ENCODE measurements around the gene CREB3L2.

Gene CREB3L2

GRCh38 chr7:138008588-138009349 lies 6.9 kb upstream of the CREB3L2 start:
- DNase-seq, result no peak

DNA sequence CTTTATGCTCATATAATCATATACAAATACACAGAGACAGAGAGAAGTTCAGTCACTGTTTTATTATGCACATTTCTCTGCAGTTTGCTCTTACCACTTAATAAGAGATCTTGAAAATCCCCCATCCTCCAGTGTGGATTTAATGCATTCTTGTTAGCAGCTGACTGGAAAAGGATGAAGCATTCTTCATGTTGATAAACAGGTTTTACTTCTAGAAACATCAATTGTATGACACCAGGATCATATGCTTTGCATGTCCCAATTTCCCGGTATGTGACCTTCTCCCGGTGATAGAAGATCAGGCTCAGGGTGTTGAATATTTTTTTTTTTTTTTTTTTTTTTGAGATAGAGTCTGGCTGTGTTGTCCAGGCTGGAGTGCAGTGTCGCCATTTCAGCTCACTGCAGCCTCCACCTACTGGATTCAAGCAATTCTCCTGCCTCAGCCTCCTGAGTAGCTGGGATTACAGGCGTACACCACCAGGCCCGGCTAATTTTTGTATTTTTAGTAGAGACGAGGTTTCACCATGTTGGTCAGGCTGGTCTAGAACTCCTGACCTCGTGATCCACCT lies 6.2 kb upstream of the CREB3L2 start:
- no peak for DNase-seq

DNA sequence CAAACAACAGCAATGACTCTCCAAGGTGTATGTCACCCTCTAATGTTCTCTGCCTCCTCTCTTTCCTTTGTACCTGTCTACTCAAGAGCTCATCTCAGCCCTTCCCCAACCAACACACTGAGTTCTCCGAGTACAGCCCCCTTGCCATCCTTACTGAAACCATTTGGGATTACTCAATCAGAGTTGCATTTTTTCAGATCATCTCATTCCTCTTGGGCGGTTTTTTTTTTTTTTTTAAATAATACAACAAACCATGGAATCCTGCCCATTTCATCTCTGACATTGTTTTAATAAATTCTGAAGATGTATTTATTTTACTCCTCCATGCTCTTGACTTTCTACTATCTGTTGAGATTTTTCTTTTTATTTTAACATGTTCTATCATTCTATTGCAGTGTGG lies 4.2 kb upstream of the CREB3L2 start:
- DNase-seq, result no peak

- DNase-seq, result no peak
Observed at GRCh38 chr7:138004936-138005335, 3.0 kb upstream of the CREB3L2 start.

GRCh38 chr7:138004046-138004445 lies 2.2 kb upstream of the CREB3L2 start:
- no peak for DNase-seq

DNA sequence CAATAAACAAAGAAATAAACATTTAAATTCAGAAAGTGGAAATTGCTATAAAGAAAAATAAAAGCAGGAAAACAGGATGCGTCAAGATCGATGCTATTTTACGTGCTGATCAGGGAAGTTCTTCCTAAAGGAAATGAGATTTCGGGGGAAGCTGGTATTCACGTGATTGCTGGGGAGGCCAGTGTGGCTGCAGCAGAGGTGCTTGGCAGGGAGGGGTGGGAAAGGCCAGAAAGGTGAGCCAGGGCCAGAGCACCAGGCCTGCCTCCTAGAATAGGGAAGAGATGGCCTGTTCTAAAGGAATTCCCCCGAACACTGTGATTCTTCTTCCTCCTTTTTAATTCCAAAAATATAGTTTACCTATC lies 923 bp upstream of the CREB3L2 start:
- DNase-seq, result no peak

DNA sequence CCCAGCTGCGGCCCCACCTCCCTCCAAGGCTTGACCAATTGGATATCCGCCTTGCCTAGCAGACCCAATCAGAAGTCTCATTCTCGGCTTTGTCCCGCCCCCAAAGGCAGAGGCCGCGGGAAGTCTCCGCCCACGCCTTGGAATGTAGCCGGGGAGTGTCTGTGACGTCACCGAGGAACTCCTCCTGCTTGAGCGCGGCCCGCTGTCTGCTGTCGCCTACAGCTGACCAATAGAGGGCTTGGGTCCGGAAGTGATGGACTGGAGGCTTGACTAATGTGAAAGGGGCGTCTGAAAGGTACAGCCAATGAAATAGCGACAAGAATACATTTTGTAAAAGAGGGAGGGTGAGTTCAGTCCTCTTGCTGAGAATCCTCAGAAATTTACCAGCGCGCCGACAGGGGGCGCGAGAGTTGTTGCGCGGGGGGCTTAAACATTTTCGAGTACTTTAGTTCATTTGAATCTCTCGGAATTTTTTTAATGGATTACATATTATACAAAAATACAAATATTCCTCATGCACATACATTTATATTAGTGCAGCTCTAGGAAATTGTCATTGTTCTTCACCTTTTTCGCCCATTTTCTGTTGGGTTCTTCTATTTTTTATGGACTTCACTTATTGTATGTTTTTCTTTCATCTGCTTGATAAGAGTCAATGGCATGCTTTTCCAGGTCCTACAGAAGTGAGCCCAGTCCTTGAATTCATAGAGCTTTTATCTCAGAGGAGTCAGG lies 376 bp upstream of the CREB3L2 start:
- peak; percentile 95 to 98 for DNase-seq

DNA sequence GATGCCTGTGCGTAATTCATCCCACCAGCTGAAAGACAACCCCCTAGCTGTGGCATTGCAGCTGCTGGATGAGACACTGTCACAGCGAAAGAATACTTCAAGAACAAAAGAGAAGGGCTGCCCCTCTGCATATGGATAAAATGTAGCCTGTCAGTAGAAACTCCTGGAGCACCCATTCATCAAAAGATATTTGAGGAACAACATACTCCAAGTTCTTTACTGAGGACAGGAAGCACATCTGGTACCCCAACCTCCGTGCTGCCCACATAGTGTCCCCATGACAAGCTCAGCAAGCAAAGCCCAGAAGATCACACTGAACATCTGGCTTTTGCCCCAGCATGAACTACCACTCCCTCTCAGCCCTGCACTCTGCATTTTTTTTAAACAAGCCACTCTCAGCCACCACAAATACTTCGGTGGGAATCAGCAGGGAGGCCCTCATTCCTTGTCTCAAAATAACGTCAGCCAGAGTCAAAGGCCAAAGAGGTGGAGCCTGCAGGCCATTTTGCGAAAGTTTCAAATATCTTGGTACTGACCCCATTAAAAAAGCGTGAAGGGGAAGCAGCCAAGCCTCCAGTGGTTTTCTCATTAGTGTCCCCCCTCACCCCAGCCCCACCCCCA lies 1.7 kb downstream of the CREB3L2 start:
- DNase-seq, result no peak

DNA sequence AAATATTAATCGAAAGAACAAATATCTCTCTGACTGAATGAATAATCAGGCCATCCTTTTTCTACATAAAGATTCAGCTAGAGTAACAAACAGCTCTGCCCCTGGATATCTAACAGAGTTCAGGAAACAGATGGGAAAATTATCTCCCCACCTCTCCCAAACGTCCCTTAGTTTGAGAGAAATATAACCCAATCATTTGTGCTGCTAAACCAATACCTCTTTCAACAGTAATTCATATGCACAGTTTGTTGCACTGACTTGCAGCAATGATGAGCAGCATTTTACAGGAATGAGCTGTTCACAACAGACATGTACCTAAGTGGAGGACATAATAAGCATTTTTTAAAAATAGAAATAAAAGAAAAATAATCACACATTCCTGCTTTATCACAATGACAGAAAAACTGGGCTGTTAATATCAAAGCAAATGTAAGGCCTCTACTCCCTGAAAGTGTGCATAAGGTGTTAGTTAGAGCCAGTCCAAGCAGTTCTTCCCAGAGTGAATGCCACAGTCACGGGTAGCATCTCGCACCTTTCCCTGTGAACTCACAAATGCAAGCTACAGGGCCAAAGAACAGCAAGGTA lies 2.3 kb downstream of the CREB3L2 start:
- DNase-seq, result no peak

GRCh38 chr7:137998250-137998649 lies 3.6 kb downstream of the CREB3L2 start:
- no peak for DNase-seq

DNA sequence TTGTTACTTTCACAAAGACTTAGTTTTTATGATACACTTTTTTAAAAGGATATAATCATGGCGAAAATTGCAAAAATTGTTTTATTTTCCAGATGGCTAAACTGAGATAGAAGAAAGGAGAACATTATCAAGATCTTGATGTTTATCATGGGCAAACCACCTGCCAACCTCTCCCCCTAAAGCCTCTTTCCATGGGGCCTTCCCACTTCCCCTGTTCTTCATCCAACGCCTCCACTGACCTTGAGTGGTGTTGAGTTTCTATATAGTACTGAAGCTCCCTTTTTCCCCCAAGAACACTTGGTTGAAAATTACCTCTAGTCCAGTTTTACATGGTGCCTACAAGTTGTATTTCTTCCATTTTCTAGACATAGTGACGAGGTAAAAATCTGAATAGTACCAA lies 5.0 kb downstream of the CREB3L2 start:
- no peak for DNase-seq

- no peak for DNase-seq
Observed at GRCh38 chr7:137996386-137996851, 5.5 kb downstream of the CREB3L2 start.

DNA sequence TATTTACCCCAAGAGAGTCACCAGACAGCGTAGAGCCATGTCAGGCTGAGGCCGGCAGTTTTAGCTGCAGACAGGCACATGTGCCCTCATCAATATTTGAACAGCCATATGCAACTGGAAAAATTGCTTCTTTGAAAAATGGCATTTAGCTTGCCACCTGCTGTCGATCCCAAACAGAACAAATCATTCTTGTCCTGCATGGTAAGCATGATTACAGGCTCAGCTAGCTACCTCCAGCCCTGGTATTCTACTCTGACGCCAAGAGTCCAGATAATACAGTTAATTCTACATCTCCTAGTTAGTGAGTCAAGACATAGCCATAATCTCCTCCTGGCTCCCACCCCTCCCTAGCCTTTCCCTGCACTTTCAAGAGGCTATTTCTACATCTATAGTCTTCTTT lies 7.7 kb downstream of the CREB3L2 start:
- no peak for DNase-seq

DNA sequence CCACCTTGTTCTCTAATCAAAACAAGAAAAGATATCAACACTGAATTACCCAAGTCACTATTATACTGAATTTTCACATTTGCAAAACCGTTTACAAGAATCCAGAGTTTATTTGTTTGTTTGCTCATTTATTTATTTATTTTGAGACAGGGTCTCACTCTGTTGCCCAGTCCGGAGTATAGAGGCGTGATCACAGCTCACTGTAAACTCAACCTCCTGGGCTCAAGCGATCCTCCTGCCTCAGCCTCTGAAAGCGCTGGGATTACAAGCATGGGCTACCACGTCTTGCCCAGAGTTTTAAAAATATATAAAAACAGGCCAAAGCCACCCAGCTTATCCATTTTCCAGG lies 8.5 kb downstream of the CREB3L2 start:
- DNase-seq, result no peak

GRCh38 chr7:137992550-137993394 lies 9.1 kb downstream of the CREB3L2 start:
- no peak for DNase-seq

GRCh38 chr7:137992104-137992549 lies 9.8 kb downstream of the CREB3L2 start:
- no peak for DNase-seq

- DNase-seq, result no peak
Observed at GRCh38 chr7:137990251-137990941, 11.5 kb downstream of the CREB3L2 start.

GRCh38 chr7:137989590-137989989 lies 12.3 kb downstream of the CREB3L2 start:
- DNase-seq, result no peak

DNA sequence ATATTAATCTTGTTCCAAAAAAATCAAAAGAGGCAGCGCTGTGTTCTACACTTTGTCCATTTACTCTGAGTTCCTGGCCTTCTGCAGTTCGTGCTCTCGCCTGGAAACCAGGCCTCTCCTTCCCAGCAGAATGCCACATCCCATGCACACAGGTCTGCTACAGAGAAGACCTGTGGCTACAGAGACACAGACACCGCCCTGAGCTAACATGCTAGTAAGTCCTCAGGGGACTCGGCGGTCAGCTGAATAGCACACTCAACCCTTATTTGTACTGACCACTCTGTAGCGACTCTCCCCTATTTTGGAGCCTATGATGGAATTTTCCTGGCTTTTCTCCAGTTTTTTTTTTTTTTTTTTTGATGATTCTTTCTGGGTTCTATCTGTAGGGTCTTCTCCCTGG lies 12.8 kb downstream of the CREB3L2 start:
- no peak for DNase-seq

- DNase-seq, result no peak
Observed at GRCh38 chr7:137987968-137988367, 13.9 kb downstream of the CREB3L2 start.

- DNase-seq, result no peak
Observed at GRCh38 chr7:137987563-137987962, 14.3 kb downstream of the CREB3L2 start.

GRCh38 chr7:137987018-137987349 lies 14.9 kb downstream of the CREB3L2 start:
- DNase-seq, result no peak

Data from stimulated activated CD4-positive, alpha-beta T cell treated with anti-CD3 and anti-CD28 coated beads, Interleukin-2, amount 100 ng/mL, for 24 hours (primary cell).